Measurements from ENCODE around the gene ELOVL5.
"Not testable (repeated sequence)": the region's sequence is repeated elsewhere in the genome, so short reads cannot be mapped to it uniquely, and the experiment has no call there.

ELOVL5 gene

GRCh38 chr6:53359095-53359842, 10.5 kb upstream of the ELOVL5 start:
- peak; percentile 98 for DNase-seq (ENCODE audit: low spot score)

GRCh38 chr6:53358440-53359094, 9.8 kb upstream of the ELOVL5 start:
- DNase-seq (ENCODE audit: low spot score) = no peak

DNA sequence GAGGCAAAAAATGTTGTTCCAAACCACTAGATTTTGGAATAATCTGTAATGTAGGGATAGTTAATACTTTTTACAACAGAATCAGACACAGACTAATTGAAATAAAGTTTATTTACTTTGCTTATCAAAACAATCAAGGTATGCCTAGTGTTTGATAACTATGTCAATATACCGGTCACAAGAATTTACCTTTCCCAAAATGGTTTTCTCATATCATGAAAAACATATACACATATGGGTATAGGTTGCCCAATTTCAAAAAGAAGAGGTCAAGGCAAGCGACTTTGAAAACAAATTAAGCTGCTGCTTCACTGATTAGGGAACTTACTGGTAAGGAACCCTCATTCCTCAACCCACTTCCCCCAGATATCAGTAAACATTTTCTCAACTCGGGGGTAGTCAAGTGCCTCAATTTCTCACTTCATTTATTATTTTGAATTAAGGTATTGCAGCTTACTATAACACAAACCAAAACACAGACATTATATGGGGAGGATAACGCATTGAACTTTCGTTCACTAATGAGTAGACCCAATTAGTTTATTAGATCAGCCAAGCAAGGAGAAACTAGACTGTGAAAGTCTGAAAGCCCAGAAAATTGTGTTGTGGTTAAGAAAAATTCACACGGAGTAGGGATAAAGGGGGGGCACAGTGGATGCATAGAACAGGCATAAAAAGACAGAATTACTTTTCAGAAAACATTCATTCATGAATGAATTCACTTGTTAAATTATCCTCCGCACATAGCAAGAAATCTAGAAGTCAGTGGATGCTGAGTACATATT, 9.0 kb upstream of the ELOVL5 start:
- DNase-seq (ENCODE audit: low spot score) = no peak

DNA sequence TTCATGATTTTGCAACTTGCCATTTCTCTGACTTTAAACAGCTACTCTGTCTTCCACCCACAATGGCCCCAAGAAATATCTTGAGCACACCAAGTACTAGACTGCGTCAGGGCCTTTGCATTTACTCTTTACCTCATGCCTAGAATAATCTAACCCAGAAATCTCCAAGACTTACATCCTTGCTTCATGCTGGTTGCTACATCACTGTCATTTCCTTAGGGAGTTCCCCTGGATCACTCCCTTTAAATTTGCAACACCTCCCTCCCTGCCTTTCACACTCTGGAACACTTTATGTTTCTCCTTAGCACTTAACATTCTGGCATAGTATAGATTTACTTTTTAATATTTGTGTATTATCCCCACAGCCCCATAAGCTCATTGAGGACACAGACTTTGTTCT, 4.9 kb upstream of the ELOVL5 start:
- DNase-seq (ENCODE audit: low spot score) = no peak

DNA sequence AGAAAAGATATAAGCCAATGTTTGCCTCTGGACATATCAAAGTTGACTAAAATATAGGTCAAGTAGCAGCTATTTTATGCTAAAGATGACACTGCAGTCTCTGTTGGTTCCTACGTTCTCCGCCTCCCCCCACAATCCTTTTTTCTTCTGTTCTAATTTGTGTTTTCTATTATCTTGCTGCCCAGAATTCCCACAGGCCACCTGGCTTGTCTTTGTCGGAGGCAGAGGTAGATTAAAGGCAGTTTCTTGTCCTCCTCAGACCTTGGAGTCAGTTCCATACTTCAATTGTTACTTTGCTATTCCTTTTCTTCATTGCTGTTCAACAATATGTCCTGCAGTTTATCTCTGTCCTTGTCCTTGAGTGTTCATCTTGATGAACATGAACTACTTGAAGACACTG, 3.6 kb upstream of the ELOVL5 start:
- no peak for DNase-seq (ENCODE audit: low spot score)

DNA sequence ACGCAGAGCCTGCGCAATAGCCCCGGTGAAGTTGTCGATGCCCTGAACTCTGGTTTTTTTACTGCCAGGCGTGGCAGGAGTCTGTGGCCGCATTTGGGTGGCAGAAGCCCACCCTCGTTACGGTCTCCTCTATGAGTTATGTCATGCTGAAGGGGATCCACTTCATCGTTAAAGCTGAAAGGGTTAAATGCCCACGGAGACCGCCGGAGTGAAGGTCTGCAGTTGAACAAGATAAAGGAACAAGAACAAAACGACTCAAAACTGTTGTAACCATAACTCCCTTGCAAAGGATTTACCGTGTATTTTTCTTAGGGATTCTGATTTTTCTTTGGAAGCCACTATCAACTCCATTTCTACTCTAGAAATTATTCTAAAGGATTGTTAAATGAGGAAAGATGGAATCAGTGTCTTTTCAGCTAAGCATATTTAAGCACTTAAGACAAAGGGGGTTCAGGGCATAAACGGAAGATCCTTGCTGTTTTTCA, 501 bp upstream of the ELOVL5 start:
- no peak for DNase-seq (ENCODE audit: low spot score)

DNA sequence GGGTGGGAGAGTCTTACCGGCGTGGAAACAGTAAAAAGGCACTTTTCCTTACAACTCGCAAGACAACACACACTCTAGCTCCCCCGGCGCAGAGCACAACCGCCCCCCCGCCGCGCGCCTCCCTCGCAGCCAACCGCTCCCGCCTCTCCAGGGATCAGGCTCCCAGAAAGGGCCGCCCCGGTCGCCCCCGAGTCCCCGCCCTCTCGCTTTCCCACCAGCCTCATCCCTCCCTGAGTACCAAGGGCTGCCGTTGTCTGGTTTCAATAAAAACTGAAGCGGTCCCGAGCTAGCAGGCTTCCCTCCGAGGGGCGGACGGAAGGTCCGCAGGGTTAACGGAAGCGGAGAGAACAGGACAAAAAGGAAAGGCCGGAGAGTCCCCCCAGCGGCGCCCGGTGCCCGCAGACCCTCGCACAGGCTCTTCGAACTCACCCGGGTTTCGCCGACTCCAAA, 804 bp downstream of the ELOVL5 start:
- peak; percentile 87 for DNase-seq (ENCODE audit: low spot score)

DNA sequence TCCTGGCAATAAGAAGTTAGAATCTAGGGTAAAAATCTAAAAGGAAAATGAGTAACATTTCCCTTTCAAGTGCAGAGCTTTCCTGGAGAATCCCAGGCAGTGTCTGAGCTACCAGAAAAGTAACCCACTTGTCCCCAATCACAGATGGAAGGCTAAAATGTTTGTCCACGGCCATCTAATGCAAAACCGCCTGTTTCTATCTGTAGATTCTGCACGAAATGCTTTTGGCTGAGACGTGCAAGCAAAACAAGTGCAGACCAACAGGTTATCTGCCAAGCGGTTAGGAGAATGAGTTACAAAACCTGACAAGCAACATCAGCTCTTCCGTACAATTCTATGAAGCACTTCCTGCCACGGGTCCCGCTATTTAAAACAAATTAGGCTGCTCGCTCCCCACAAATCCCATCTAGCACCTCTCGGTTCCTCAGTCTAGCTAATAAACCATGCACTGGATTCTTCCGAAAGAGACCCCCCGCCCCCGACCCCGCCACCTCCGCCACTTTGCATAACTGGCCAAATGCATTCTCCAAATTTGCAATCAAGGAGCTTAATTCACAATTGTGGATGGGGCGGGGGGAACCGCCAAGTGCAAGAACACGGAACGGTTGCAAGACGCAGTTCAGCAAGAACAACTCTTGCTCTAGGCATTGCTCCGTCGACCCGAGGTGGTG, 1.4 kb downstream of the ELOVL5 start:
- no peak for DNase-seq (ENCODE audit: low spot score)

- DNase-seq (ENCODE audit: low spot score) = not testable (repeated sequence)
Observed at GRCh38 chr6:53346049-53346448, 2.7 kb downstream of the ELOVL5 start.

DNA sequence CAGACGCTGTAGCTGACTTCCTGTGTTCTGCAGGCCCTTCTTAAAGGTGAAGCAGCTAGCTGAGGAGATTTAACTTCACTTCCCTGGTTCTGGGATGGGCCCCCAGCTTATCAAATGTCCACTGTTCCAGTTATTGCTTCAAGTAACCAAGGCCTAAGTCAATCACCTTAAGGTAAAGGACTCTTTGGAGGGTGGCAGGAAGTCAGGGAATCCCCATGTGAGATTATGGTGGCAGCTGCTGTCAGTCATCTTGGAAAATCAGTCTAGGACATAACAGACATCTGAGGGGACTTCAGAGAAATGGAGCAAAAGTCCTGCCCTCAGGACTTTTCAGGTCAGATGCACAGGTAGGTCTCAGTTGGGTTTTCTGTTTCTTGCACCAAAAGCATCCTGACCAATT, 3.8 kb downstream of the ELOVL5 start:
- no peak for DNase-seq (ENCODE audit: low spot score)

DNA sequence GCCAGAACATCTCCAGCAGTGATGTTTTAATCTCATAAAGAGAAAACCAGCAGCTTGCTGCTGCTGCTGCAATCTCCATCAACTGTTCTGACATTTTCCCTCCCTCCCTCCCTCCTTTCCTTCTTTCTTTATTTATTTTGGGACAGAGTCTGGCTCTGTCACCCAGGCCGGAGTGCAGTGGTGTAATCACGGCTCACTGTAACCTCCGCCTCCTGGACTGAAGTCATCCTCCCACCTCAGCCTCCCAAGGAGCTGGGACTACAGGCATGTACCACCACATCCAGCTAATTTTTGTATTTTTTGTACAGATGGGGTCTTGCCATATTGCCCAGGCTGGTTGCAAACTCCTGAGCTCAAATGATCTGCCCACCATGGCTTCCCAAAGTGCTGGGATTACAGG, 5.7 kb downstream of the ELOVL5 start:
- DNase-seq (ENCODE audit: low spot score) = no peak

DNA sequence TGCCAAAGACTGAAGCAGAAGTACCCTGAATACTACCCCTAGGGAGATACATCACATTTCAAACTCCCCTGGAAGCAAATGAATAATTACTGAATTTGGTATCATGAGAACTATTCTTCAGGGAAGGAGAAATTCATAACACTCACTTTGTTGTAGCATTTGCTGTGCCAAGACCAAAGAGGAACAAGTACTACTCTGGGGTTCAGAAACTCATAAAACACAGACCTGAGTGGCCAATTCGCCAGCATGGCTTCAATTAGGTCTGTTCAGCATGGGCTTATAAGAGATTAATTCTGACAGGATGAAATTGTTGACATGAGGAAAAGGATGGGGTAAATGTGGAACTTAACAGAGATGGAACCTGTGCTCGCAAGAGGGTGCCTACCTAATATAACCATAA, 6.5 kb downstream of the ELOVL5 start:
- DNase-seq (ENCODE audit: low spot score) = no peak

DNA sequence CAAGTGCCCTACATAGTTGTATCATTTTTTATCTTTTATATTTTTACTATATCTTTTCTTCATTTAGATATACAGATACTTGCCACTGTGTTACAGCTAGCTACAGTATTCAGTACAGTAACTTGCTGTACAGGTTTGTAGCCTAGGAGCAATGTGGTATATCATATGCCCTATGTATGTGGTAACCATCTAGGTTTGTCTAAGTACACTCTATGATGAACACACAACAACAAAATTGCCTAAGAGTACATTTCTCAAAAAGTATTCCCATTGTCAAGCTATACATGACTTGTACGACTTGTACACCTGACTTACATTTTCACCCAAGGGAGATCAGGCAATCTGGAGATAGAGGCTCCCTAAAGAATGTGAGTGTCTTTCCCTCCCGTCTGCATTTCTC, 8.2 kb downstream of the ELOVL5 start:
- DNase-seq (ENCODE audit: low spot score) = no peak

DNA sequence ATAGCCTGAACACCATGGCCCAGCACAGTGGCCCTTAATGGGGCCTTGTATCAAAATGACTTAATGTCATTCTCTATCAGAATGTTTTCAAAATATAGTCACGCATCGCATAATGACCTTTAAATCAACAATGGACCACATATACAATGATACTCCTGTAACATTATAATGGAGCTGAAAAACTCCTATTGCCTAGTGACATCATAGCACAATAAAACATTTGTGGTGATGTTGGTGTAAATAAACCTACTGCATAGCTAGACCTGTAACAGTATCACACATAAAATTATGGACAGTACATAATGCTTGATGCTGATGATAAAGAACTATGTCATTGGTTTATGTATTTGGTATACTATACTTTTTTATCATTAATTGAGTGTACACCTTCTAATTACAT, 9.3 kb downstream of the ELOVL5 start:
- no peak for DNase-seq (ENCODE audit: low spot score)

DNA sequence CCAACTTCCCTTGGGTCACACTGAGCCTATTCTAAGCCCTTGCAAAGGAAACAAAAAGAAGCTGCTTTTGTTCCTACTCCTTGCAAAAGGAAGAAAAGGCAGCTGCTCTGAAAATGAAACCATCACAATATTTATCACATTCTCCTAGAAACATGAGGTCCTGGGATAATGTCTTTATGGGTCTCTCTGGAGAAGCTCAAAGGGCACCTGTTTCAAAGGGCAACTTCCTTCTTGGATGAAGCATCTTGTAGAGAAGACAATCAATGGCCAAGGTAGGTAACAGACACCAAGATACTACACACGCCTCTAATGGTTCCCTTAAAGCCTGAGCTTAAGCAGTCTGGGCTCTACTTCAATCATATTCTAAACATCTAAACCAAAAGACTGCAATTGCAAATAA, 10.4 kb downstream of the ELOVL5 start:
- DNase-seq (ENCODE audit: low spot score) = no peak

- DNase-seq (ENCODE audit: low spot score) = no peak
Observed at GRCh38 chr6:53336070-53336469, 12.7 kb downstream of the ELOVL5 start.

- no peak for DNase-seq (ENCODE audit: low spot score)
Observed at GRCh38 chr6:53335224-53335994, 13.3 kb downstream of the ELOVL5 start.

DNA sequence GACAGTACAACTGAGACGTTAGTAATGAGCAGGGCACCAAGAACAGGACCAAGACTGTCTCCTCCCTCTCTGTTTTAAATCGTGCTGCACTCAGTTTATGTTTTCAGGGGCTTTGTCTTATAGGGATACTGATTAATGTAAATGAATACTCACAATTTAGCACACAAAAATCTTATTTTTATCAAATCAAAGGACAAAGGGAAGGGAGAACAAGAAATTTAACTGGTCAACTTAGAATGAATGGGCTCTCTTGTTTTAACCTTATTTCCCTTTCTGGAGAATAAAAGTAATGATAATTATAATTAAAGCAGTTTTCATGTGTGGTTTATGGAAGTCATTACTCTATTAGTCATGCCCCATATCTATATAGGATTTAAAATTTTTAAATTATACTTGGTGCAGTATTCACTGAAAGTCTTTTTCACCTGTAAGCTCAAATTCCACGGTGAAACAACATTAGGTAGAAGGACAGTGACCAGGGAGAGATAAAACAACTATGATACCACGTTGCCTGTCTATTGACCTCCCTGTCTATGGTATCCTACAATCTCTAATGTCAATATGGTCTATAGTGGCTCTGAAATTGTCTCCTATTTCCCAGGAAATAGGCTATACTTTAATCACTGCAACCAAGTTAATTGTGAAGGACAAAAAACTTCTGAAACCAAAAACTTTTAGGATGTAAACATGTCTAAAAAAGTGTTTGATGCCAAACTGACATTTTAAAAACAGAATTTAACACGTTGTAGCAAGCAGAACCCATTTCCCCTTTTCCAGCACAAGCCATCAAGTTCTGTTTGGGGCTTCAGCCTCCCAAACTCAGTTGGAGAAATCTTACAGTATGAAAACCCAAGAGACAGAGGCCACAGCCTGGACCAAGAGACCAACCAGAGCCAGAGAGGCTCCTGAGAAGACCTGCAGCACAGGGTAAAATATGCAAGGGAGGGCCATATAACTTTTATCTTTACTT, 15.0 kb downstream of the ELOVL5 start:
- no peak for DNase-seq (ENCODE audit: low spot score)

GRCh38 chr6:53331678-53332077, 17.1 kb downstream of the ELOVL5 start:
- no peak for DNase-seq (ENCODE audit: low spot score)

- no peak for DNase-seq (ENCODE audit: low spot score)
Observed at GRCh38 chr6:53330137-53330536, 18.6 kb downstream of the ELOVL5 start.
